Transverse colon (tissue), 4 donors: ENCODE measurements around the gene BLOC1S5. TPM values are rescaled to one million over a fixed set of nuclear protein-coding genes. Genes with fewer than 3 reads are reported as not detected.

Experiments
- DNase-seq: peaks from one replicate; pipeline ENCODE4 v3.0.0-alpha.2; 2019
- H3K27ac ChIP-seq, 4 donors: fragments of 200-600 bp; sonication (generic); 2 replicates each; pipeline ENCODE4 v1.5.1; 2016 to 2018; ENCODE audit warnings: inconsistent platforms in 4 of 4
- H3K27me3 ChIP-seq: fragments of 200-600 bp; sonication (generic); 2 replicates; pipeline ENCODE4 v1.5.1; 2017; ENCODE audit warnings: inconsistent platforms
- H3K36me3 ChIP-seq, 4 donors: fragments of 200-600 bp; sonication (generic); 2 replicates each; pipeline ENCODE4 v1.5.1; 2017 to 2019; ENCODE audit warnings: inconsistent platforms in 4 of 4
- H3K4me1 ChIP-seq, 4 donors: fragments of 200-600 bp; sonication (generic); 2 replicates each; pipeline ENCODE4 v1.5.1; 2017 to 2020; ENCODE audit warnings: inconsistent platforms in 4 of 4
- H3K4me3 ChIP-seq, 4 donors: fragments of 200-600 bp; sonication (generic); 1 replicate in 1 of 4; 2 replicates in 3 of 4; pipeline versions ENCODE4 v1.5.1 to v1.6.1; 2017 to 2019; ENCODE audit warnings: inconsistent platforms in 4 of 4
- H3K9me3 ChIP-seq, 2 donors: fragments of 200-600 bp; sonication (generic); 2 replicates each; pipeline ENCODE4 v1.5.1; 2017 to 2019; ENCODE audit warnings: inconsistent platforms in 2 of 2
- EP300 ChIP-seq: sonication (generic); formaldehyde crosslinking; IDR thresholded peaks from one replicate; pipeline ENCODE4 v1.6.1; 2017; ENCODE audit warnings: antibody characterized with exemption, low read depth
- POLR2A ChIP-seq: fragments of 450-650 bp; IDR thresholded peaks from one replicate; pipeline ENCODE4 v1.6.1; 2016; ENCODE audit warnings: antibody characterized with exemption, mild to moderate bottlenecking, moderate library complexity
- POLR2AphosphoS5 ChIP-seq, 3 donors: sonication (generic); formaldehyde crosslinking; IDR thresholded peaks; one replicate each; pipeline ENCODE4 v1.6.1; 2016; ENCODE audit warnings: antibody characterized with exemption in 3 of 3
- WGBS, 2 donors: methylation state at CpG; one replicate each; pipeline ENCODE4 v1.1.5; 2018; ENCODE audit warnings: low coverage in 1 of 2; 5-methylcytosine and 5-hydroxymethylcytosine counted together
- in situ Hi-C, 4 donors: fragments of 200-750 bp; cut with MboI; loops; one replicate each; pipeline versions ENCODE4 v1.15.0 to v1.15.1; 2017; ENCODE audit warnings: low sequenced_read_pairs in 3 of 4, low pct_ligation_motif_present in 1 of 4, low pct_unique_long_range_greater_than_20kb in 1 of 4
- intact Hi-C: fragments of 100-400 bp; cut with DNase I; formaldehyde crosslinking; loops from one replicate; pipeline ENCODE4 v1.15.1; 2023; ENCODE audit warnings: low total_unique reads
- total RNA-seq, 4 donors: library from RNA; depleted of rRNA; stranded (reverse); fragments of >200 nt; gene quantifications; one replicate each; pipeline ENCODE4 v1.1.0, GENCODE V29; 2016
- TF ChIP-seq, protein P1 (sequence below), 5 experiments: fragments of 200-600 bp in 3 of 5; fragments of 450-650 bp in 2 of 5; sonication (generic) in 3 of 5; IDR thresholded peaks; 1 replicate in 2 of 5; 2 replicates in 3 of 5; pipeline ENCODE4 v1.5.1; 2016 to 2017; ENCODE audit warnings: antibody characterized with exemption in 5 of 5, inconsistent platforms in 3 of 5, mild to moderate bottlenecking in 2 of 5, moderate library complexity in 1 of 5

Gene BLOC1S5
- total RNA-seq, 4 donors from 2014 or later, result 2.0 to 12.7 (median 10.3) TPM

DNA sequence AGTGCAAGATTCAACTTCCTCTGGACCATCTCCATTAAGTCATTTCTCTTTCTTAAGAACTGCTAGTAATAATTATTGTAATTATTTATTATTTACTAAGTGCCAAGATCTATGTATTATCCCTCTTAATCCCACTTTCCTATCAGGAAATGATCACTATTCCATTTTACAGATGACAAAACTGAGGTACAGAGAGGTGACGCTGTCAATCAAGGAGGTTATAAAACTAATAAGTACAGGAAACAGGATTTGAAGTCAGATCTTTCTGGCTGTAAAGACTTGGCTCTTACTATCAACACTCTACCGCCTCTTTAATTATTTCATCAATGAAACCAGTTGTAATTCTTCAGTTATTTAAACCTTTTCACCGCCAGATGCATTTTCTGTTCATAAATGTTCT is 37.4 kb downstream of the BLOC1S5 start:
- in situ Hi-C loops, result no loop called here
- no peaks in the 10 kb centered on the region for H3K36me3 ChIP-seq

DNA sequence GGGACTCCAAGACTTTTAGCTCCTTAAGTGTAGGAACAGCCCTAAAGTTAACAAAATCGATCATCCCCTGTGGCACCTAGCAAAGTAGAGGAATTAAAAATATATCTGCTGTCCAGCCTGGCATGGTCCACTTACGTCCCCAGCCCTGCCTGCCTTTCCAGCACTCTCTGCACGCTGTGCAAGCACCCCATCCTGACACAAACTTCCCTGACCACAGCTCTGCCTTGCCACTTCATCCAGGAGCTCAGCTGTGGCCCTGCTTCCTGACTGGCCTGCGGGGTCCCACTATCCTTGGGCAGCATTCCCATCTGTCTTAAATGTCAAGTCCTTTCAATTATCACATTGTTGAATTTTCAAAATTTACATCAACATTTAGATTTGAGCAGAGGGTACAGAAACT is 39.0 kb downstream of the BLOC1S5 start:
- no peaks in the 10 kb centered on the region for H3K27me3 ChIP-seq
- H3K4me1 ChIP-seq, result peaks cover 0 to 3% (median 0%) of the 10 kb centered on the region in 4 donors
- no peak overlapping the region for H3K4me3 ChIP-seq
- WGBS, 2 donors, result 88 to 93% methylated on average over 3 to 4 of the region's 4 CpGs
- H3K27ac ChIP-seq, result no peak overlapping the region
- no peak for TF ChIP-seq POLR2AphosphoS5 (IDR thresholded peaks at IDR 0.05)
- TF ChIP-seq, protein P1, sequence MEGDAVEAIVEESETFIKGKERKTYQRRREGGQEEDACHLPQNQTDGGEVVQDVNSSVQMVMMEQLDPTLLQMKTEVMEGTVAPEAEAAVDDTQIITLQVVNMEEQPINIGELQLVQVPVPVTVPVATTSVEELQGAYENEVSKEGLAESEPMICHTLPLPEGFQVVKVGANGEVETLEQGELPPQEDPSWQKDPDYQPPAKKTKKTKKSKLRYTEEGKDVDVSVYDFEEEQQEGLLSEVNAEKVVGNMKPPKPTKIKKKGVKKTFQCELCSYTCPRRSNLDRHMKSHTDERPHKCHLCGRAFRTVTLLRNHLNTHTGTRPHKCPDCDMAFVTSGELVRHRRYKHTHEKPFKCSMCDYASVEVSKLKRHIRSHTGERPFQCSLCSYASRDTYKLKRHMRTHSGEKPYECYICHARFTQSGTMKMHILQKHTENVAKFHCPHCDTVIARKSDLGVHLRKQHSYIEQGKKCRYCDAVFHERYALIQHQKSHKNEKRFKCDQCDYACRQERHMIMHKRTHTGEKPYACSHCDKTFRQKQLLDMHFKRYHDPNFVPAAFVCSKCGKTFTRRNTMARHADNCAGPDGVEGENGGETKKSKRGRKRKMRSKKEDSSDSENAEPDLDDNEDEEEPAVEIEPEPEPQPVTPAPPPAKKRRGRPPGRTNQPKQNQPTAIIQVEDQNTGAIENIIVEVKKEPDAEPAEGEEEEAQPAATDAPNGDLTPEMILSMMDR (IDR thresholded peaks at IDR 0.05), result no peak
- TF ChIP-seq EP300, result no peak
- no peak for TF ChIP-seq POLR2A
- H3K9me3 ChIP-seq, result no peaks in the 10 kb centered on the region
- no peak for DNase-seq
- no peaks in the 10 kb centered on the region for H3K36me3 ChIP-seq
- in situ Hi-C loops, result no loop called here
- intact Hi-C loops, result no loop called here

More for the DNA sequence above, 37.4 kb downstream of the BLOC1S5 start:
- Histone ChIP-seq H3K9me3 (no peaks in the 10 kb centered on the region), H3K27ac (no peak overlapping the region), H3K4me3 (no peak overlapping the region), H3K4me1 (peaks cover 0 to 3% (median 0%) of the 10 kb centered on the region in 4 donors), H3K27me3 (no peaks in the 10 kb centered on the region)
- 88 to 96% methylated on average over 3 of the region's 3 CpGs for WGBS, 2 donors
- intact Hi-C loops, result no loop called here
- no peak for TF ChIP-seq POLR2A
- TF ChIP-seq EP300, result no peak
- TF ChIP-seq POLR2AphosphoS5 (IDR thresholded peaks at IDR 0.05), result no peak
- TF ChIP-seq, protein P1 (IDR thresholded peaks at IDR 0.05), result no peak
- no peak for DNase-seq

DNA sequence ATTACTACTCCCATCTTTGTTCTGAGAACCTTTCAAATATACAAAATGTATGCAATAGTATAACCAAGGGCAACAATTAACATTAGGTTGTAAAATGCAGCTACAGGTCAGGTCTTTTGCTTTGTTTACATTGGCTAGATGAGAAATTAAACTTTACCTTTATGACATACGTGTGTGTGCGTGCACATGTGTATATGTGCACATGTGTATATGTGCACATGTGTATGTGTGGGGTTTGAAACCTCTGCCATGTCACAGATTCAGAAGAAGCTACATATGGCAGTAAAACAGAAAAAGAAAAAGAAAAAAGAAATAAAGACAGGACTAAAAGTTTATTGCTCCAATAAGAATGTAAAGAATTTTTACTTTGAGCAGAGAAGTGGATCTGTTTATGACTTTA is 40.6 kb downstream of the BLOC1S5 start:
- Histone ChIP-seq H3K27ac (no peak overlapping the region), H3K36me3 (no peaks in the 10 kb centered on the region), H3K4me3 (no peak overlapping the region), H3K27me3 (no peaks in the 10 kb centered on the region), H3K4me1 (peaks cover 0 to 3% (median 0%) of the 10 kb centered on the region in 4 donors), H3K9me3 (no peaks in the 10 kb centered on the region)
- intact Hi-C loops (no loop called here), in situ Hi-C loops (no loop called here)
- TF ChIP-seq EP300 (no peak), POLR2A (no peak), POLR2AphosphoS5 (IDR thresholded peaks at IDR 0.05) (no peak)
- TF ChIP-seq, protein P1 (IDR thresholded peaks at IDR 0.05), result no peak
- 47 to 55% methylated on average over 2 of the region's 2 CpGs for WGBS, 2 donors
- no peak for DNase-seq

GRCh38 chr6:8020083-8020482 is 44.1 kb downstream of the BLOC1S5 start:
- H3K27ac ChIP-seq, result no peak overlapping the region
- WGBS, 2 donors, result 89 to 92% methylated on average over 3 to 4 of the region's 4 CpGs
- H3K27me3 ChIP-seq, result no peaks in the 10 kb centered on the region
- no peaks in the 10 kb centered on the region for H3K4me1 ChIP-seq
- no peaks in the 10 kb centered on the region for H3K9me3 ChIP-seq
- in situ Hi-C loops (no loop called here), intact Hi-C loops (no loop called here)
- H3K4me3 ChIP-seq, result no peak overlapping the region
- no peak for DNase-seq
- TF ChIP-seq POLR2A, result no peak
- TF ChIP-seq, protein P1 (IDR thresholded peaks at IDR 0.05), result no peak
- no peak for TF ChIP-seq POLR2AphosphoS5 (IDR thresholded peaks at IDR 0.05)
- TF ChIP-seq EP300, result no peak
- H3K36me3 ChIP-seq, result peaks cover 0 to 3% (median 0%) of the 10 kb centered on the region in 4 donors
